OCI-LY3 (cell line): ENCODE results near the gene TNP2.

ENCODE experiments used
- H2AFZ ChIP-seq: fragments of 200-600, 300-600 bp; shearing (Covaris generic); 2 replicates; pipeline ENCODE4 v1.6.0; 2014; ENCODE audit warnings: antibody characterized with exemption, low read depth, low read length
- H3K27ac ChIP-seq: fragments of 200-600, 300-600 bp; sonication (generic); 2 replicates; pipeline ENCODE4 v1.5.1; 2014; ENCODE audit warnings: mild to moderate bottlenecking, low read length, moderate library complexity, mixed read lengths
- H3K27me3 ChIP-seq: fragments of 200-600, 300-600 bp; sonication (generic); 2 replicates; pipeline ENCODE4 v1.6.1; 2014; ENCODE audit warnings: low read depth, low read length, mixed read lengths
- H3K36me3 ChIP-seq: fragments of 200-600, 300-600 bp; sonication (generic); replicated peaks from 2 replicates; pipeline ENCODE3; 2014; ENCODE audit warnings: low read depth, low read length, mixed read lengths
- H3K4me1 ChIP-seq: fragments of 300-600, 200-600 bp; sonication (generic); 2 replicates; pipeline ENCODE4 v1.6.1; 2014; ENCODE audit warnings: low read length, mixed read lengths
- H3K4me2 ChIP-seq: fragments of 200-600, 300-600 bp; sonication (generic); 2 replicates; pipeline ENCODE4 v1.6.1; 2014; ENCODE audit warnings: low read length, mixed read lengths
- H3K4me3 ChIP-seq: fragments of 300-600, 200-600 bp; sonication (generic); 2 replicates; pipeline ENCODE4 v1.5.1; 2014; ENCODE audit warnings: antibody characterized with exemption, mild to moderate bottlenecking, low read length, moderate library complexity
- H3K79me2 ChIP-seq: fragments of 300-600, 200-600 bp; shearing (Covaris generic); 2 replicates; pipeline ENCODE4 v1.6.1; 2014; ENCODE audit warnings: mild to moderate bottlenecking, low read length, mixed read lengths
- H3K9ac ChIP-seq: fragments of 300-600, 200-600 bp; shearing (Covaris generic); 2 replicates; pipeline ENCODE4 v1.6.0; 2014; ENCODE audit warnings: mild to moderate bottlenecking, low read length, moderate library complexity
- H3K9me3 ChIP-seq: fragments of 200-600, 300-600 bp; shearing (Covaris generic); 2 replicates; pipeline ENCODE4 v1.6.1; 2014; ENCODE audit warnings: low read length, mixed read lengths; ENCODE audit not compliant: insufficient read depth
- H4K20me1 ChIP-seq: fragments of 200-600, 300-600 bp; sonication (generic); 2 replicates; pipeline ENCODE4 v1.6.1; 2016; ENCODE audit warnings: low read length, mixed read lengths; ENCODE audit not compliant: insufficient read depth
- CTCF ChIP-seq: fragments of 200-600, 300-600 bp; sonication (generic); IDR thresholded peaks from 2 replicates; pipeline ENCODE4 v1.5.1; 2014; ENCODE audit warnings: antibody characterized with exemption, low read length, low read depth
- EZH2phosphoT487 ChIP-seq: fragments of 200-600 bp; shearing (Covaris generic); IDR thresholded peaks from 2 replicates; pipeline ENCODE4 v1.6.1; 2018; ENCODE audit warnings: antibody characterized with exemption, mixed run types, low read depth

TNP2 gene

GRCh38 chr16:11238272-11239202 is 30.6 kb downstream of the TNP2 start:
- no peaks in the 10 kb centered on the region for H3K36me3 ChIP-seq
- H2AFZ ChIP-seq = no peak overlapping the region
- H3K27ac ChIP-seq = no peak overlapping the region
- TF ChIP-seq EZH2phosphoT487 = no peak
- TF ChIP-seq CTCF = no peak
- no peak overlapping the region for H3K4me2 ChIP-seq
- H3K4me3 ChIP-seq = no peak overlapping the region
- H3K27me3 ChIP-seq = no peaks in the 10 kb centered on the region
- peaks cover 20% of the 10 kb centered on the region for H3K4me1 ChIP-seq
- no peaks in the 10 kb centered on the region for H3K9me3 ChIP-seq
- no peaks in the 10 kb centered on the region for H4K20me1 ChIP-seq
- H3K79me2 ChIP-seq = no peaks in the 10 kb centered on the region
- no peak overlapping the region for H3K9ac ChIP-seq

GRCh38 chr16:11236461-11237254 is 32.5 kb downstream of the TNP2 start:
- H3K4me3 ChIP-seq = no peak overlapping the region
- H2AFZ ChIP-seq = no peak overlapping the region
- no peak overlapping the region for H3K9ac ChIP-seq

GRCh38 chr16:11235703-11235991 is 33.5 kb downstream of the TNP2 start:
- no peaks in the 10 kb centered on the region for H3K36me3 ChIP-seq
- peaks cover 40% of the 10 kb centered on the region for H3K4me1 ChIP-seq
- no peak overlapping the region for H3K4me2 ChIP-seq
- no peak overlapping the region for H3K27ac ChIP-seq
- no peaks in the 10 kb centered on the region for H3K9me3 ChIP-seq
- no peak overlapping the region for H2AFZ ChIP-seq
- no peak for TF ChIP-seq CTCF
- no peak for TF ChIP-seq EZH2phosphoT487
- H3K9ac ChIP-seq = no peak overlapping the region
- H3K4me3 ChIP-seq = no peak overlapping the region
- H4K20me1 ChIP-seq = no peaks in the 10 kb centered on the region
- H3K27me3 ChIP-seq = no peaks in the 10 kb centered on the region
- H3K79me2 ChIP-seq = no peaks in the 10 kb centered on the region

More at GRCh38 chr16:11236461-11237254, 32.5 kb downstream of the TNP2 start:
- H3K4me1 ChIP-seq = peaks cover 30% of the 10 kb centered on the region
- no peaks in the 10 kb centered on the region for H3K36me3 ChIP-seq
- TF ChIP-seq EZH2phosphoT487 (no peak), CTCF (no peak)
- H3K27ac ChIP-seq = no peak overlapping the region
- no peaks in the 10 kb centered on the region for H3K27me3 ChIP-seq
- no peaks in the 10 kb centered on the region for H4K20me1 ChIP-seq
- H3K4me2 ChIP-seq = no peak overlapping the region
- no peaks in the 10 kb centered on the region for H3K9me3 ChIP-seq
- H3K79me2 ChIP-seq = no peaks in the 10 kb centered on the region
